Gastroesophageal sphincter (tissue), 4 donors: ENCODE data around the gene BATF3. TPM values are rescaled to one million over a fixed set of nuclear protein-coding genes. Genes with fewer than 3 reads are reported as not detected.
"Not testable (repeated sequence)": the region's sequence is repeated elsewhere in the genome, so short reads cannot be mapped to it uniquely, and the experiment has no call there.

Experiments
- ATAC-seq: fragments of 150-250 bp; one replicate; pipeline ENCODE4 v1.9.1; 2016; ENCODE audit warnings: mild to moderate bottlenecking, moderate library complexity
- H3K27ac ChIP-seq, 4 donors: fragments of 200-600 bp; sonication (generic) in 3 of 4; 1 replicate in 3 of 4; 2 replicates in 1 of 4; pipeline ENCODE4 v1.5.1; 2016 to 2019
- H3K27me3 ChIP-seq: fragments of 200-600 bp; sonication (generic); one replicate; pipeline ENCODE4 v1.5.1; 2019
- H3K36me3 ChIP-seq, 2 donors: fragments of 200-600 bp; sonication (generic); one replicate each; pipeline ENCODE4 v1.5.1; 2019; ENCODE audit warnings: control low read depth in 1 of 2
- H3K4me1 ChIP-seq, 3 donors: fragments of 200-600 bp; sonication (generic); 1 replicate in 2 of 3; 2 replicates in 1 of 3; pipeline ENCODE4 v1.5.1; 2016 to 2019; ENCODE audit warnings: control low read depth in 2 of 3
- H3K4me3 ChIP-seq, 2 donors: fragments of 200-600 bp; sonication (generic); one replicate each; pipeline ENCODE4 v1.5.1; 2019; ENCODE audit warnings: mild to moderate bottlenecking in 1 of 2, moderate library complexity in 1 of 2
- H3K9me3 ChIP-seq, 3 donors: fragments of 200-600 bp; sonication (generic); one replicate each; pipeline ENCODE4 v1.5.1; 2017 to 2019; ENCODE audit warnings: control low read depth in 2 of 3
- EP300 ChIP-seq: sonication (generic); formaldehyde crosslinking; IDR thresholded peaks from one replicate; pipeline ENCODE4 v1.6.1; 2017; ENCODE audit warnings: antibody characterized with exemption, mild to moderate bottlenecking
- POLR2A ChIP-seq, 2 donors: fragments of 450-650 bp; IDR thresholded peaks; one replicate each; pipeline ENCODE4 v1.6.1; 2017; ENCODE audit warnings: antibody characterized with exemption in 2 of 2, mild to moderate bottlenecking in 2 of 2, moderate library complexity in 1 of 2
- POLR2AphosphoS5 ChIP-seq: sonication (generic); formaldehyde crosslinking; IDR thresholded peaks from one replicate; pipeline ENCODE4 v1.6.1; 2017; ENCODE audit warnings: antibody characterized with exemption
- WGBS, 2 donors: methylation state at CpG; one replicate each; pipeline ENCODE4 v1.1.5; 2018; ENCODE audit warnings: low coverage in 1 of 2; 5-methylcytosine and 5-hydroxymethylcytosine counted together
- total RNA-seq, 4 donors: library from RNA; depleted of rRNA; stranded (reverse); fragments of >200 nt; gene quantifications; one replicate each; pipeline ENCODE4 v1.1.0, GENCODE V29; 2016
- TF ChIP-seq, protein P1 (sequence below), 4 experiments: fragments of 200-600 bp in 2 of 4; fragments of 450-650 bp in 2 of 4; sonication (generic) in 1 of 4; IDR thresholded peaks; one replicate each; pipeline ENCODE4 v1.5.1; 2017 to 2019; ENCODE audit warnings: antibody characterized with exemption in 4 of 4, mild to moderate bottlenecking in 2 of 4, moderate library complexity in 2 of 4

Gene BATF3
- total RNA-seq, 4 donors from 2014 or later: 0.31 to 3.9 (median 3.7) TPM

DNA sequence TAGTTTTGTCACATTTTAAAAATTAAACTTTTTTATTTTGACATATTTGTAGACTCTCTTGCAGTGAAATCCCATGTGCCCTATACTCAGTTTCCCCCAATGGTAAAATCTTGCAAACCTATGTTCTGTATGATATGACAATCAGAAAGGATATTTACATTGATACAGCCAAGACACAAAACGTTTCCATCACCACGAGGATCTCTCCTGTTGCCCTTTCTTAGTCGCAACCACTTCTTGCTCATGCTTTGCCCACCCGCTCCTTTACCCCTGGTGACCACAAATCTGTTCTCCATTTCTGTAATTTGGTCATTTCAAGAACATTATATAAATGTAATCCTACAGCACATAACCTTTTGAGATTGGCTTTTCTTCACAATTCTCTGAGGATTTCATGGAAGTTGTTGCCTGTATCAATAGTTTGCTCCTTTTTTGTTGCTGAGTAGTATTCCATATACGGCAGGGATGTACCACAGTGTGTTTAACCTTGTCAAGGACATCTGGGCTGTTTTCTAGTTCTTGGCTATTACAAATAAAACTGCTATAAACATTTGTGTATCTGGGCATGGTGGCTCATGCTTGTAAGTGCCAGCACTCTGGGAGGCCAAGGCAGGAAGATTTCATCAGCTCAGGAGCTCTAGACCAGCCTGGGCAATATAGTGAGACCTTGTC is 14.0 kb upstream of the BATF3 start:
- no peak overlapping the region for H3K4me3 ChIP-seq
- WGBS, 2 donors: 70 to 88% methylated on average over 5 of the region's 5 CpGs

DNA sequence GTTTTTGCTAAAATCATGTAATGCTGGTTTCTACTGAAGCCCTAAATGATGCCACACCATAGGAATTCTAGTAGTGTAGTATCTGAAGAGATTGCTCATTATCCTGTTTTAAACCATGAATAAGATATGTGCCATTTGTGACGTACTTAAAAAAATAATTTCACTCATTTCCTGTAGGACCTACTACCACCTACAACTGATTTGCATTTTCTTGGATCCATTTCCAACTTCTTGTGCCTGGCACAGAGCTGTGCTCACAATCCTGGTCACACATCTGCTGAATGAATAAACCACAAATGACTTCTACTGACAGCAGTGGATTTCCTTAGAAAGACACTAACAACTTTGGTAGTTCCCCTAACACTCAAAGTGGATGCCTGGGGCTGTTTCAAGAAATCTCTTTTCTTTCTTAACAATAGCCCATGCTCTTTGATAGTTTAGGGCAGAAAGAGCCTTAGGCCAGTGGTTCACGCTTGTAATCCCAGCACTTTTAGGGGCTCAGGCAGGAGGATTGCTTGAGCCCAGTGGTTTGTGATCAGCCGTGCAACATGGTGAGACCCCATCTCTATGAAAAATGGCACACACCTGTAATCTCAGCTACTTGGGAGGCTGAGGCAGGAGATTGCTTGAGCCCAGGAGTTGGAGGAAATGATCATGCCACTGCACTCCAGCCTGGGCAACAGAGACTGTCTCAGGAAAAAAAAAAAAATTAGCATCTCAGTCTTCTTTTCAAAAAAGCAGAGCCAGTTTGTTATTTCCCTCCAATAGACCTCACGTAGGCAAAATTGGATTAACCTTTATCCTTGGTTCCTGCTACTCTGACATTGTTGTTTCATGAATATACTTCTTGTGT is 13.0 kb upstream of the BATF3 start:
- ATAC-seq: no peak
- Histone ChIP-seq H3K4me3 (no peak overlapping the region), H3K36me3 (no peaks in the 10 kb centered on the region), H3K9me3 (no peaks in the 10 kb centered on the region), H3K27ac (no peak overlapping the region), H3K27me3 (no peaks in the 10 kb centered on the region), H3K4me1 (no peaks in the 10 kb centered on the region)
- 93 to 94% methylated on average over 2 to 4 of the region's 4 CpGs for WGBS, 2 donors
- TF ChIP-seq, protein P1, sequence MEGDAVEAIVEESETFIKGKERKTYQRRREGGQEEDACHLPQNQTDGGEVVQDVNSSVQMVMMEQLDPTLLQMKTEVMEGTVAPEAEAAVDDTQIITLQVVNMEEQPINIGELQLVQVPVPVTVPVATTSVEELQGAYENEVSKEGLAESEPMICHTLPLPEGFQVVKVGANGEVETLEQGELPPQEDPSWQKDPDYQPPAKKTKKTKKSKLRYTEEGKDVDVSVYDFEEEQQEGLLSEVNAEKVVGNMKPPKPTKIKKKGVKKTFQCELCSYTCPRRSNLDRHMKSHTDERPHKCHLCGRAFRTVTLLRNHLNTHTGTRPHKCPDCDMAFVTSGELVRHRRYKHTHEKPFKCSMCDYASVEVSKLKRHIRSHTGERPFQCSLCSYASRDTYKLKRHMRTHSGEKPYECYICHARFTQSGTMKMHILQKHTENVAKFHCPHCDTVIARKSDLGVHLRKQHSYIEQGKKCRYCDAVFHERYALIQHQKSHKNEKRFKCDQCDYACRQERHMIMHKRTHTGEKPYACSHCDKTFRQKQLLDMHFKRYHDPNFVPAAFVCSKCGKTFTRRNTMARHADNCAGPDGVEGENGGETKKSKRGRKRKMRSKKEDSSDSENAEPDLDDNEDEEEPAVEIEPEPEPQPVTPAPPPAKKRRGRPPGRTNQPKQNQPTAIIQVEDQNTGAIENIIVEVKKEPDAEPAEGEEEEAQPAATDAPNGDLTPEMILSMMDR (IDR thresholded peaks at IDR 0.05): no peak
- TF ChIP-seq POLR2A (IDR thresholded peaks at IDR 0.05) (no peak), EP300 (no peak), POLR2AphosphoS5 (no peak)

More for the DNA sequence above, 14.0 kb upstream of the BATF3 start:
- Histone ChIP-seq H3K27ac (no peak overlapping the region), H3K27me3 (no peaks in the 10 kb centered on the region), H3K4me1 (no peaks in the 10 kb centered on the region), H3K9me3 (no peaks in the 10 kb centered on the region), H3K36me3 (no peaks in the 10 kb centered on the region)
- no peak for ATAC-seq
- TF ChIP-seq POLR2A (IDR thresholded peaks at IDR 0.05) (no peak), EP300 (no peak), POLR2AphosphoS5 (no peak)
- TF ChIP-seq, protein P1 (IDR thresholded peaks at IDR 0.05): no peak

DNA sequence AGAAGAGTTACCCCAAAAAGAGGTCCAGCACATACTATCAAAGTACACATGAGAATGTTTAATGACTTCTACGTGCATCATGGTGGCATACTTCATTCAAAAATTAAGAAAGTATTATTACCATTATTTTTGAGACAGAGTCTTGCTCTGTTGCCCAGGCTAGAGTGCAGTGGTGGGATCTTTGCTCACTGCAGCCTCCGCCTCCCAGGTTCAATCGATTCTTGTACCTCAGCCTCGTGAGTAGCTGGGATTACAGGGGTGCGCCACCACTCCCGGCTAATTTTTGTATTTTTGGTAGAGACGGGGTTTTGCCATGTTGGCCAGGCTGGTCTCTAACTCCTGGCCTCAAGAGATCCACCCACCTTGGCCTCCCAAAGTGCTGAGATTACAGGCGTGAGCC is 12.3 kb upstream of the BATF3 start:
- not testable (repeated sequence) for H3K27me3 ChIP-seq, H3K4me1 ChIP-seq, H3K27ac ChIP-seq, ATAC-seq, H3K36me3 ChIP-seq, H3K4me3 ChIP-seq, H3K9me3 ChIP-seq
- WGBS, 2 donors: 93 to 96% methylated on average over 4 to 7 of the region's 8 CpGs

DNA sequence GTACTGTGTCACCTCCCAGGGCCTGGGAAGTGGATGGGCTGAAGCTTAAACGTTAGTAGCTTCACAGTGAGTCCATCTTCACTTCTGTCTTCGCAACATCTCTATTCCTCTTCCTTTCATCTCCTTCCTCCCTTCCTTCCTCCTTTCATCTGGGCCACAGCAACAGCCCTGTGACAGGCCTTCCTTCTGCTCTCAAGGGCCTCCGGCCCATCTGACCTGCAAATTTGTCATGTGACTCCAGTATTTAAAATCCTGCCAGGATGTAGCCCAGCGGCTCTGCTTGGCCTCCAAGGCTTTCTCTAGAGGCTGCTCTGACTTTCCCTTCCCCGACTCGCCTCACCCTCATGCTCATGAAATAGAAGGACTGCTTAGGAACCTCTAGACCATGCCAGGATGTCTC is 10.9 kb upstream of the BATF3 start:
- no peaks in the 10 kb centered on the region for H3K4me1 ChIP-seq
- no peak overlapping the region for H3K4me3 ChIP-seq
- H3K9me3 ChIP-seq: no peaks in the 10 kb centered on the region
- H3K27ac ChIP-seq: no peak overlapping the region
- no peaks in the 10 kb centered on the region for H3K27me3 ChIP-seq
- TF ChIP-seq POLR2AphosphoS5 (no peak), EP300 (no peak), POLR2A (IDR thresholded peaks at IDR 0.05) (no peak)
- TF ChIP-seq, protein P1 (IDR thresholded peaks at IDR 0.05): no peak
- H3K36me3 ChIP-seq: no peaks in the 10 kb centered on the region
- 62 to 75% methylated on average over 3 to 6 of the region's 6 CpGs for WGBS, 2 donors
- ATAC-seq: no peak

DNA sequence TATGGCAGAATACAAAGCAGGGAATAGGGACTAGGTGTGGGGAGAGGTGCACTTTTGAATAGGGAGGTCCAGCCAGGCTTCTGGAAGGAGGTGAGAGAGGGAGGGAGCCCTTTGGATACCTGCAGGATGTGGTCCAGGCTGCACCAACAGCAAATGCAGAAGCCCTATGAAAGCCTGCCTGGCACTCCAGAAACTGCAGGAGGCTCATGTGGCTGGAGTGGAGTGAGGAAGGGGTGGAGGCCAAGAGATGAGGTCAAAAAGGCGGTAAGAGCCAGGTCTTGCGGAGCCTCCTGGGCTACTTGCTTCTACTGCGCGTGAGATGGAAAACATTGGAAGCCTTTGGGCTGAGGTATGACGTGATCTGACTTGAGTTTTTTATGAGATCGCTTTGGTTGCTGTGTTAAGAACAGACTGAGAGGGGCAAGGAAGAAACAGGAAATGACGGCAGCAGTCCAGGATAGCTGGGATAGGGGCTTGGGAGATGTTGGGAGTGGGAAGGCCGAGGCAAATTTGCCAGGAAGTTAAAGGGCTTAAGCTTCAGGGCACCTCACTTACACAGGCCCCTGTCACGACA is 4.4 kb upstream of the BATF3 start:
- Histone ChIP-seq H3K27ac (no peak overlapping the region), H3K36me3 (no peaks in the 10 kb centered on the region), H3K4me3 (no peak overlapping the region), H3K9me3 (no peaks in the 10 kb centered on the region), H3K4me1 (peaks cover 0 to 25% (median 3%) of the 10 kb centered on the region in 3 donors), H3K27me3 (no peaks in the 10 kb centered on the region)
- 64 to 78% methylated on average over 8 to 9 of the region's 9 CpGs for WGBS, 2 donors
- ATAC-seq: no peak
- TF ChIP-seq, protein P1 (IDR thresholded peaks at IDR 0.05): no peak
- TF ChIP-seq POLR2A (IDR thresholded peaks at IDR 0.05) (no peak), EP300 (no peak)
